Prostate gland (tissue), 2 donors: ENCODE measurements around the gene NKX1-1.

Source experiments
- POLR2AphosphoS5 ChIP-seq: sonication (generic); formaldehyde crosslinking; IDR thresholded peaks from one replicate; pipeline ENCODE4 v1.6.1; 2017; ENCODE audit warnings: antibody characterized with exemption
- TF ChIP-seq, protein P1 (sequence below), 4 experiments: fragments of 200-600 bp in 2 of 4; fragments of 450-650 bp in 2 of 4; sonication (generic) in 2 of 4; IDR thresholded peaks; 1 replicate in 3 of 4; 2 replicates in 1 of 4; pipeline ENCODE4 v1.5.1; 2016 to 2019; ENCODE audit warnings: antibody characterized with exemption in 4 of 4, mild to moderate bottlenecking in 2 of 4, moderate library complexity in 2 of 4

DNA sequence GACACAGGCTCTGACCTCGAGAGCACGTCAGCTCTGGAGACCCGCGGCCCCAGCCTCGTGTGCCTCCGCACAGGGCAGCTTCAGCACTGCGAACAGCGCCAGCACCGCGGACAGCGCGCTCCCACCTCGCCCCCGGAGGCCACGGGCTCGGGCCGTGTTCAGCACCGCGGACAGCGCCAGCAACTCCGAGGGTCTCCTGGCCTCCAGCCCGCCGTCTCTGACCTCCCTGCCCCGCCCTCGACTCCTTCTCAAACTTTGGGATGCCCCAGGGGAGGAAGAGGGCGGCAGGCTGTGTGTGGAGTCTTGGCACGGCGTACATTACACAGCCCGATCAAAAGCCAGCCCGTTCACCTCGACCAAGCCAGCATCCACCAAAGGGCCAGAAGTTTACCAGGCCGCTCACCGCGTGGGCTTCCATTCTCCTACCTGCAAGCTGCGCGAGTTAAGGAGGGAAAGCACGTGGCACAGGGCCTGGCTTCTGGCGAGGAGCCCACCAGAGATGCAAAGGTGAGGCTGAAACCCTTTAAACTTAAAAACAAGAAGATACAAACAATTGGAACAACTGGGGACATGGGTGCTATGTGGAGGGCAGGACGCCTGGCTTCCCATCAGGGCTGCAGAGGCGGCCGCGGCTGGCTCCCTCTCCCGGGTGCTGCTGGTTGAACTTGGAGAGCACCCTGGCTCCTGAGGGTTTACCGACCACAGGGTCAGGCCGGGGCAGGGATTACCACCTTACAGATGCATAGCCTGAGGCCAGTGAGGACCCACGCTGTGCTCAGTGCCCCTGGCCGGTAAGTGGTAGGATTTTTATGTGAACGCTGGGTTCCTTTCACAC lies 4.5 kb upstream of the NKX1-1 start:
- TF ChIP-seq, protein P1, sequence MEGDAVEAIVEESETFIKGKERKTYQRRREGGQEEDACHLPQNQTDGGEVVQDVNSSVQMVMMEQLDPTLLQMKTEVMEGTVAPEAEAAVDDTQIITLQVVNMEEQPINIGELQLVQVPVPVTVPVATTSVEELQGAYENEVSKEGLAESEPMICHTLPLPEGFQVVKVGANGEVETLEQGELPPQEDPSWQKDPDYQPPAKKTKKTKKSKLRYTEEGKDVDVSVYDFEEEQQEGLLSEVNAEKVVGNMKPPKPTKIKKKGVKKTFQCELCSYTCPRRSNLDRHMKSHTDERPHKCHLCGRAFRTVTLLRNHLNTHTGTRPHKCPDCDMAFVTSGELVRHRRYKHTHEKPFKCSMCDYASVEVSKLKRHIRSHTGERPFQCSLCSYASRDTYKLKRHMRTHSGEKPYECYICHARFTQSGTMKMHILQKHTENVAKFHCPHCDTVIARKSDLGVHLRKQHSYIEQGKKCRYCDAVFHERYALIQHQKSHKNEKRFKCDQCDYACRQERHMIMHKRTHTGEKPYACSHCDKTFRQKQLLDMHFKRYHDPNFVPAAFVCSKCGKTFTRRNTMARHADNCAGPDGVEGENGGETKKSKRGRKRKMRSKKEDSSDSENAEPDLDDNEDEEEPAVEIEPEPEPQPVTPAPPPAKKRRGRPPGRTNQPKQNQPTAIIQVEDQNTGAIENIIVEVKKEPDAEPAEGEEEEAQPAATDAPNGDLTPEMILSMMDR (IDR thresholded peaks at IDR 0.05): no peak
- no peak for TF ChIP-seq POLR2AphosphoS5
